ACC112 (cell line): ENCODE measurements around the gene HLA-DOA.

ENCODE experiments used
- H2AFZ ChIP-seq: fragments of 200-600 bp; sonication (generic); one replicate; pipeline ENCODE4 v1.6.0; 2017; ENCODE audit warnings: antibody characterized with exemption, low read length; ENCODE audit not compliant: unreplicated experiment
- H3K27ac ChIP-seq: fragments of 200-600 bp; sonication (generic); 2 replicates; pipeline ENCODE4 v1.5.1; 2014; ENCODE audit warnings: low read depth, mild to moderate bottlenecking, antibody characterized with exemption, low read length, moderate library complexity
- H3K27me3 ChIP-seq: fragments of 200-600 bp; sonication (generic); 2 replicates; pipeline ENCODE4 v1.6.1; 2014; ENCODE audit warnings: mild to moderate bottlenecking, antibody characterized with exemption, low read length, moderate library complexity, mixed read lengths; ENCODE audit not compliant: insufficient read depth
- H3K36me3 ChIP-seq: fragments of 200-600 bp; sonication (generic); 2 replicates; pipeline ENCODE4 v1.6.1; 2016; ENCODE audit warnings: mild to moderate bottlenecking, antibody characterized with exemption, low read length, moderate library complexity, mixed read lengths; ENCODE audit not compliant: insufficient read depth
- H3K4me1 ChIP-seq: fragments of 200-600 bp; sonication (generic); one replicate; pipeline ENCODE4 v1.6.1; 2016; ENCODE audit warnings: low read length, mixed read lengths; ENCODE audit not compliant: insufficient read depth, unreplicated experiment, control insufficient read depth
- H3K4me3 ChIP-seq: fragments of 200-600 bp; sonication (generic); 2 replicates; pipeline ENCODE4 v1.5.1; 2014; ENCODE audit warnings: mild to moderate bottlenecking, low read depth, low read length
- H3K79me2 ChIP-seq: fragments of 200-600 bp; sonication (generic); one replicate; pipeline ENCODE4 v1.6.0; 2016; ENCODE audit warnings: low read length; ENCODE audit not compliant: control insufficient read depth, unreplicated experiment, insufficient read depth

The HLA-DOA gene

DNA sequence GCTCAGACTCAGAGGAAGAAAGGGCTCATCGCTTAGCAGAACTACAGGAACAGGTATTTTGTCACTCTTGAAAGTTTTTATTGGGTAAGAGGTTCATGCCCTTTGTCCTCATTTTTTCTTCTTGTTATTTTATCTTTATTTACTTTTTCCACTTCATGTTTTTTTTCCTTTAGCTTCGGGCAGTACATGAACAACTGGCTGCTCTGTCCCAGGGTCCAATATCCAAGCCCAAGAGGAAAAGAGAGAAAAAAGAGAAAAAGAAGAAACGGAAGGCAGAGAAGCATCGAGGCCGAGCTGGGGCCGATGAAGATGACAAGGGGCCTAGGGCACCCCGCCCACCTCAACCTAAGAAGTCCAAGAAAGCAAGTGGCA is 31.5 kb downstream of the HLA-DOA start:
- Histone ChIP-seq H3K36me3 (peaks cover 81% of the 10 kb centered on the region), H3K27me3 (no peaks in the 10 kb centered on the region), H3K4me1 (peaks cover 31% of the 10 kb centered on the region), H2AFZ (no peak overlapping the region), H3K27ac (no peak overlapping the region), H3K4me3 (no peak overlapping the region), H3K79me2 (peaks cover 65% of the 10 kb centered on the region)

DNA sequence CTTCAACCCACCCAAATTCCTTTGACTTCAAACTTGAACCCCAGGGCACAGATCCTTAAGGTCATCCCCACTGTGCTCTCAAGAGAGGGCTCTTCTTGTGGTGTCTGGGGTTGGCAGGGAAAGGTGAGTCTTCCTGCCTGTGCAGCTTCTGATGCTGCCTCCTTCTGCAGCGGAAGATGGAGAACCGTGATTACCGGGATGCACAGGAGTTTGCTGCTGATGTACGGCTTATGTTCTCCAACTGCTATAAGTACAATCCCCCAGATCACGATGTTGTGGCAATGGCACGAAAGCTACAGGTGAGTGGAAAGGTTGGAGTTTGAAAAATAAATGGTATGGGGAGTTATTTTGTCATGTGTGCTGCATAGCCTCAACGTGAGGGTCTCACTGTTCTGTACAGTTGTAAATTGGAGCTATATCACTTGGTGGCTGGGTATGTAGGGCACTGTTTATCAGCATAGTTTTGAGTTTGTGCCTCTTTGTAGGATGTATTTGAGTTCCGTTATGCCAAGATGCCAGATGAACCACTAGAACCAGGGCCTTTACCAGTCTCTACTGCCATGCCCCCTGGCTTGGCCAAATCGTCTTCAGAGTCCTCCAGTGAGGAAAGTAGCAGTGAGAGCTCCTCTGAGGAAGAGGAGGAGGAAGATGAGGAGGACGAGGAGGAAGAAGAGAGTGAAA is 32.0 kb downstream of the HLA-DOA start:
- Histone ChIP-seq H2AFZ (no peak overlapping the region), H3K4me3 (0 out of 2 replicates have a peak overlapping the region, but pooled peaks have one; percentile 92), H3K36me3 (peaks cover 86% of the 10 kb centered on the region), H3K27me3 (no peaks in the 10 kb centered on the region), H3K4me1 (peaks cover 31% of the 10 kb centered on the region), H3K27ac (no peak overlapping the region), H3K79me2 (peaks cover 71% of the 10 kb centered on the region)

DNA sequence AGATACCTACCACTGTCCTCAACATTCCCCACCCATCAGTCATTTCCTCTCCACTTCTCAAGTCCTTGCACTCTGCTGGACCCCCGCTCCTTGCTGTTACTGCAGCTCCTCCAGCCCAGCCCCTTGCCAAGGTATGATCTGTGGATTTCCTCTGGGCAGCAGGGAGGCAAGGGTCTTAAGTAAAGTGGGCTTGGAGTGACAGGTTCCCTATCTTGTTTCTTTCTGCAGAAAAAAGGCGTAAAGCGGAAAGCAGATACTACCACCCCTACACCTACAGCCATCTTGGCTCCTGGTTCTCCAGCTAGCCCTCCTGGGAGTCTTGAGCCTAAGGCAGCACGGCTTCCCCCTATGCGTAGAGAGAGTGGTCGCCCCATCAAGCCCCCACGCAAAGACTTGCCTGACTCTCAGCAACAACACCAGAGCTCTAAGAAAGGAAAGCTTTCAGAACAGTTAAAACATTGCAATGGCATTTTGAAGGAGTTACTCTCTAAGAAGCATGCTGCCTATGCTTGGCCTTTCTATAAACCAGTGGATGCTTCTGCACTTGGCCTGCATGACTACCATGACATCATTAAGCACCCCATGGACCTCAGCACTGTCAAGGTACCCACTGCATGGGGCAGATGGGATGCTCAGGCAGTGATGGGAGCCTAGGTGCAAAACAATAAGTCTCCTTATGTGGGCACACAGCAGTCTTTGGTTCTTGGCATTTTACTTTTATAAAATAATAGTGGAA is 32.9 kb downstream of the HLA-DOA start:
- Histone ChIP-seq H3K27ac (no peak overlapping the region), H2AFZ (no peak overlapping the region), H3K27me3 (no peaks in the 10 kb centered on the region), H3K79me2 (peaks cover 74% of the 10 kb centered on the region), H3K4me3 (peak overlapping the region; percentile 92), H3K4me1 (peaks cover 31% of the 10 kb centered on the region), H3K36me3 (peaks cover 87% of the 10 kb centered on the region)

DNA sequence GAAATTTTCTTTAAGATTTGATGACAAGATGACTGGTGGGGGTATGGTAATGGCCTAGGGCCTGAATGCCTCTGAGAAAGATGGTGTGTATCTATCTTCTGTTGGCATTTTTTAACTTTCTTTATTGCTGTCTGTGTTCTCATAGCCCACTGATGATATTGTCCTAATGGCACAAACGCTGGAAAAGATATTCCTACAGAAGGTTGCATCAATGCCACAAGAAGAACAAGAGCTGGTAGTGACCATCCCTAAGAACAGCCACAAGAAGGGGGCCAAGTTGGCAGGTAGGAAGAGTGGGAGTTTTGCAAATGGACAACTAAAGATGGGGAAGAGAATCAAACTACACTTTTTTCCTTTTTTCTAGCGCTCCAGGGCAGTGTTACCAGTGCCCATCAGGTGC is 33.5 kb downstream of the HLA-DOA start:
- H3K27me3 ChIP-seq: no peaks in the 10 kb centered on the region
- H3K36me3 ChIP-seq: peaks cover 84% of the 10 kb centered on the region
- H3K4me3 ChIP-seq: peak overlapping the region; percentile 92
- peaks cover 31% of the 10 kb centered on the region for H3K4me1 ChIP-seq
- no peak overlapping the region for H2AFZ ChIP-seq
- H3K79me2 ChIP-seq: peaks cover 78% of the 10 kb centered on the region
- no peak overlapping the region for H3K27ac ChIP-seq

DNA sequence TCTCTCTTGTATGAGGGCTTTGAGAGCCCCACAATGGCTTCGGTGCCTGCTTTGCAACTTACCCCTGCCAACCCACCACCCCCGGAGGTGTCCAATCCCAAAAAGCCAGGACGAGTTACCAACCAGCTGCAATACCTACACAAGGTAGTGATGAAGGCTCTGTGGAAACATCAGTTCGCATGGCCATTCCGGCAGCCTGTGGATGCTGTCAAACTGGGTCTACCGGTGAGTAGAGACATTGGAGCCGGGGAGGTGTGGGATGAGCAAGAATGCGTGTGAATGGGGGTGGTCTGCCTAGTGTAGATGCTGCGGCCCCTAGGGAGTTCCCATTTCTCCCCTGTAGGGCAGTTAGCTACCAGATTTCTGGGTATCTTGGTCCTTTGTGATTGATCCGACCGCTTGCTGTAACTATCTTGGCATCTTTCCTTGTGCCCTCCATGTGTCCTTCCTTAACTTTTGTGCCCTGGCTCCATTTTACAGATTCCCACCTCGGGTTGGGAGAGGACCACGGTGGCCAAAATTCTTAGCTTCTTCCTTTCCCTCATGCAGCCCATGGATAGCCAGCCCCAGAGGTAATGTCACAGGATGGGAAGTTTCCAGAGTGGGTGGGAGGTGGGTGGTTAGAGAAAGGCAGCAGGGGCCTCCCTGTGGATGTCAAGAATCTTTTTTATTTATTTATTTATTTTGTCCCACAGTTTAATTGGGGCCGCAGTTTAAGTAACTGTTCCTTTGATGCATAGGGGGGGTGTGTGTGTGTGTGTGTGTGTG is 34.7 kb downstream of the HLA-DOA start:
- peak overlapping the region; percentile 92 for H3K4me3 ChIP-seq

DNA sequence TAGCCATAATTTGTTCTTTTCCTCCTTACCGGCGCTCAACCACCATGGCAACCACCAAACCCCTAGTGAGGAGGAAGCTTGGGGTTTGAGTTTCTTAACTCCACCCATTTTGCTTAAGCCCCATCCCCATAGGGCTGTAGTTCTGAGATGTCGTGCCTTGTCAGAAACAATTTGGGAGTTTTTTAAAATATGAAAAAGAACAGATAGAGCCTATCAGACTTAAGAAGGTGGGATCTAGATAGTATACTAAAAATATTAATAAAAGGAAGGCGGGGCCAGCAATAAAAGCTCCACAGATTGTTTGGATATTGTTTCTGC is 35.4 kb downstream of the HLA-DOA start:
- H3K27me3 ChIP-seq: no peaks in the 10 kb centered on the region
- no peak overlapping the region for H2AFZ ChIP-seq
- H3K4me3 ChIP-seq: peak overlapping the region; percentile 92
- peaks cover 67% of the 10 kb centered on the region for H3K36me3 ChIP-seq
- peaks cover 84% of the 10 kb centered on the region for H3K79me2 ChIP-seq
- peak overlapping the region; percentile 46 for H3K27ac ChIP-seq
- peaks cover 31% of the 10 kb centered on the region for H3K4me1 ChIP-seq

More for the DNA sequence above, 34.7 kb downstream of the HLA-DOA start:
- Histone ChIP-seq H3K36me3 (peaks cover 73% of the 10 kb centered on the region), H3K4me1 (peaks cover 31% of the 10 kb centered on the region), H2AFZ (no peak overlapping the region), H3K27me3 (no peaks in the 10 kb centered on the region), H3K27ac (no peak overlapping the region), H3K79me2 (peaks cover 80% of the 10 kb centered on the region)

DNA sequence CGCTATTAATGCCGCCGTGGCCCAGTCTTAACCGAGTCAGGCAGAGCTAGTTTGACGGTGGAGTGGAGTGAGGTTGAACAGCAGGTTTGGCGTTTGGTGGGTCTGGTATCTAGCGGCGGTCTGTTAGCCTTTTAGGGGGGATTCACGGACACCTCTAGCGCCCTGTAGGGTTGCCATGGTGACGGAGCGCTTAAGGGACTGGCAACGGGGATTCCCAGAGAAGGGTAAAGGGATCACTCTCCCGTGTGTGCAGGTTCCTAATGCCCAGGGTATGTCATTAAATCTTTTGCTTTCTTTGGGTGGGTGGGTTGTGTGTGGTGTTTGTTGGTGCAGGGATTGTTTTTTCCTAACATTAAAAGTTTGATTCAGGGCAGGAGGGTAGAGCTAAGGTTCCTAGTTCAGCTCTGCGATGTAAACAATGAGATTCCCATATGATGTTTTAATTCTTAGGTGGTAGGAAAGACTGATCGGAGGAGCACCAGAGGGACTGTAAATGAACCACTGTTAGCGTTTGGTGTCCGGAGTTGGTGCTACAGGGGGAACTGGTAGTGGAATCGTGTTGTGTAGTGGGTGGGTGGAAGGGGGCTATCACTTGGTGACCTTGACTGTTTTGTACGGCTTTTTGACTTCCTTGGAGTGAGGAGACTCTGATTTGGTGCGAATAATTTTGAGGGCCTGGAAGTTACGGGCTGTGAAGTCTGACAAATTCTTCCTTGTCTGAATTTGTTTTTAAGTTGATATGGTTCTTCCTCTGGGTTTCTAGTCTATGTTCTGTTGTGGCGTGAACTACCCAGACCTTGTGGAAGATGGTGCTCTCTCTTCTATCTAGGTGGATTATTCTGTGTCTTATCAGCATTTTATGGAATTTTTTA is 36.0 kb downstream of the HLA-DOA start:
- no peaks in the 10 kb centered on the region for H3K27me3 ChIP-seq
- H3K27ac ChIP-seq: peak overlapping the region; percentile 46
- peaks cover 63% of the 10 kb centered on the region for H3K36me3 ChIP-seq
- peaks cover 81% of the 10 kb centered on the region for H3K79me2 ChIP-seq
- H3K4me1 ChIP-seq: peaks cover 29% of the 10 kb centered on the region
- peak overlapping the region; percentile 92 for H3K4me3 ChIP-seq
- H2AFZ ChIP-seq: no peak overlapping the region

DNA sequence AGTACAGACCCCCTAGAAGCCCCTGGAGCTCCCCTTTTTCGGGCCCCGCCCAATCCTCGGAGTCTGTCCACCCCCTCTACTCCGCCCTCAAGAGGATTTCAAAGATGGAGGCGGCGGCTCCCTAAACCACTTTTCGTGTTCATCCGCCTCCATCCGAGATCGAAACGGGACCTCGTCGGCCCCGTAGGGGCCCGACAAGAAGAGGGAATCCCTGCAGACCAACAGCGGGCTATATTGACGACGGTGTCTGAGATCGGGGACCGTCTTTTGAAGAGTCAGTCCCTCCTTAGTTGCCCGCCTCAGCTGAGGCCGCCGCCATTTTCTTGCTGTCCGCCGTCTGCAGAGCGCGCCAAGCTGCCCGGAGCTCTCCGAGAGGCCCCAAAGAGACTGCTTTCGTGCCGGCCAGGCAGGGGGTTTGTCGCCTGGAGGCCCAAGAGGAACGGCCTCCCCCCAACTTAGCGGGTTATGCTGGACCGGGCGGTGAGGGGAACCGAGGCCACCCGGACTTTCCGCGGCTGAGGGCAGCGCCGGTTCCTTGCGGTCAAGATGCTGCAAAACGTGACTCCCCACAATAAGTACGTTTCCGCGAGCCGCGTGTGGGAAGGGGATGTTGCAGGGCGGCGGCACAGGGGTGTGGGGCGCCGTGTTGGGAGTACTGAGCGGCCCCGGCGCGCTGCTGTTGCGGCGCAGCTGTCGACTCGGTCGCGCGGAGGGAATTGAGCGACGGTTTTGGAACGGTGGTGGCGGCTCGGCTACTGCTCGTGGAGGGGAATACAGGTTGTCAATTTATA is 36.8 kb downstream of the HLA-DOA start:
- peaks cover 55% of the 10 kb centered on the region for H3K36me3 ChIP-seq

DNA sequence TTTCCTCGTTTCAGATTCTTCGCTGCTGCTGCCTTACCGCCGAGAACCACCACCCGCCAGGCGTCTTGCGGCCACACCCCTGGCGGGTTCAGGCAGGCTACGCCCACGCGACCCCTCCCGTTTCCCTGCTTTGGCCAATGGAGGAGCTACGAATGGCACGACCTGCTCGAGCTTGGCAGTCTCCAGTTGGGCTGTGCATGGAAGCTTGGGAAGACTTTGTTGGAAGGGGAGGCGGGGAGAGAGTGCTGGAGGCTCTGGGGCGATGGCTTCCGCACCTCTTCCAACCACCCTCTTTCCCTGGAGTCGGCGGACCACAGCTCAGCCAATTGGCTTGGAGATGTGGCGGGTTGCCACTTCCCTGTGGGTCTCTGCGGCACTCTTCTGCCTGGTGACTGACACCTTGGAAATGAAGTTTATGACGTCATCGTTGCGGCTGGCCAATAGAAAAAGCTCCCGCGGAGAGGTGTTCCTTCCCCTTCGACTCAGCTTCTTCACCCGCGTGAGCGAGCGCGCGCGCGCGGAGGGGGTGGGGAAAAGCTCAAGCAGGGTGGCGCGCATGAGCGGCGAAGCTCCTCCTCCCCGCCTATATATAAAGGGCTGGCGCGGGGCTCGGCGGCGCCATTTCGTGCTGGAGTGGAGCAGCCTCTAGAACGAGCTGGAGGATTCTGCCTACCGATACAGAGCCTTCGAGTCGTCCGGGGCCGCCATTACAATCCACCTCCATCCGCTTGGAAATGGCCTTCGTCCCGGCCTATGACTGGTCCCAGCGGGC is 37.6 kb downstream of the HLA-DOA start:
- Histone ChIP-seq H3K27me3 (no peaks in the 10 kb centered on the region), H3K27ac (peak overlapping the region; percentile 99), H3K36me3 (peaks cover 47% of the 10 kb centered on the region), H3K4me3 (peak overlapping the region; percentile 92), H3K79me2 (peaks cover 79% of the 10 kb centered on the region), H2AFZ (no peak overlapping the region), H3K4me1 (peaks cover 22% of the 10 kb centered on the region)

More for the DNA sequence above, 36.8 kb downstream of the HLA-DOA start:
- Histone ChIP-seq H3K4me3 (peak overlapping the region; percentile 92), H3K4me1 (peaks cover 24% of the 10 kb centered on the region), H3K79me2 (peaks cover 79% of the 10 kb centered on the region), H2AFZ (no peak overlapping the region), H3K27me3 (no peaks in the 10 kb centered on the region), H3K27ac (peak overlapping the region; percentile 46)
